HFF-Myc (cell line): ENCODE data around the gene PRDM8.

Experiments
- DNase-seq: peaks from one replicate; pipeline ENCODE4 v3.0.0-alpha.2; 2011; ENCODE audit warnings: low read depth; ENCODE audit errors: extremely low read depth
- H3K4me3 ChIP-seq: replicated peaks from 2 replicates; pipeline ENCODE4 v1.5.1; 2011; ENCODE audit warnings: low read depth, mild to moderate bottlenecking, control low read depth, low read length
- CTCF ChIP-seq: IDR thresholded peaks from 2 replicates; pipeline ENCODE4 v1.5.1; 2012; ENCODE audit warnings: mild to moderate bottlenecking, low read depth, low read length, control low read depth; ENCODE audit errors: missing control alignments

The PRDM8 gene

DNA sequence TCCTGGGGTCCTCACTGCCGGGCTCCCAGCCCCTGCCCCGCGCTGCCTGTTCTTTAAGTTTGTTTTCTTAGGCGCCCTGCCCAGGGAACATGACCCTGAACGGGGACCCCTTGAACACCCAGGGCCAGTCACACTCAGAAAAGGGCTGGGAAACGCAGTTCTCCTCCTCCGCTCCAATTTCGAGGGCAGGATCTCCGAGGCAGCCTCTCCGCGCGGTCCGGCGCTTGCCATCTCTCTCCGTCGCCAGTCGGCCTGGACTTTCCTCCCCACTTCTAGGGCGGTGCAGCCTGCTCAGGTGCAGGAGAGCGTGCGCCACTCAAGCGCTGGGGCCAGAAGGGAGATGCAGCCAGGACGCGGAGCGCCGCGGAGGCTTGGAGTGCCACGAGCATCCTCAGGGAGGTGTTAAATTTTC is 9.9 kb downstream of the PRDM8 start:
- TF ChIP-seq CTCF = no peak
- no peak overlapping the region for H3K4me3 ChIP-seq
- DNase-seq = no peak

DNA sequence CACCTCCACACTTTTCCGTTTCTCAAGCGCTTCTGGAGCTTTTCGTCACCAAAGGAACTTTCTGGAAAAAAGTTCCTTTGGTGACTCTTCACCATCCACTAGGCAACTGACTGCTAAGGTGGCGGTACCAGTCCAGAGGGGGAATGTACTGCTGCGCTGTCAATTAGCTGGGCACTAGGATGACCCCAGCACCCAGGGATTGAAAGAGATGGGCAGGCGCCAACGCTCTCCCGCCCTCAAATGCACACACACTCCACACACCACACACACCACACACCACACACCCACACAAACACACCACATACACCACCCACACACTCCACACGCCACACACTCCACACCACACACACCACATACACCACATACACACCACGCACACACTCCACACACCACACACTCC is 10.4 kb downstream of the PRDM8 start:
- no peak for TF ChIP-seq CTCF
- DNase-seq = no peak
- H3K4me3 ChIP-seq = no peak overlapping the region

GRCh38 chr4:80208610-80209339 is 11.5 kb downstream of the PRDM8 start:
- TF ChIP-seq CTCF = no peak
- no peak overlapping the region for H3K4me3 ChIP-seq
- DNase-seq = no peak

GRCh38 chr4:80209340-80209701 is 12.0 kb downstream of the PRDM8 start:
- no peak overlapping the region for H3K4me3 ChIP-seq
- TF ChIP-seq CTCF = no peak
- DNase-seq = no peak

DNA sequence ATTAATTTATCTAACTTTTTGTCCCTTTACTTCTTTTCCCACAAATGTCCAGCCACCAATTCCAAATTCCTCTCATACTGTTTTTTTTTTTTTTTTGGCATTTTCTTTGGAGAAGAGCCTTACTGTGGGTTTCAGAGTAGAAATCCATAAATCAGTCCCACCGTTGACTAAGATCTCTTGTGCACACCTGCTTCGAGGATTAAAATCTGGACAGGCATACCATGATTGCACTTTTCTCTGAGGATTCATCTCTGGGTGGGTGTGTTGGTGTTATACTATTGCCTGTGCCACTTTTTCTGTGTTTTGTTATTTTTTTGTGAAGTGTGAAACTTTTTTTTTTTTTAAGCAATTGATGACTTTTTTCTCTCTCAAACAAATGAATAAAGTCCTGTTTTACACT is 13.2 kb downstream of the PRDM8 start:
- H3K4me3 ChIP-seq = no peak overlapping the region
- TF ChIP-seq CTCF = no peak
- DNase-seq = no peak

DNA sequence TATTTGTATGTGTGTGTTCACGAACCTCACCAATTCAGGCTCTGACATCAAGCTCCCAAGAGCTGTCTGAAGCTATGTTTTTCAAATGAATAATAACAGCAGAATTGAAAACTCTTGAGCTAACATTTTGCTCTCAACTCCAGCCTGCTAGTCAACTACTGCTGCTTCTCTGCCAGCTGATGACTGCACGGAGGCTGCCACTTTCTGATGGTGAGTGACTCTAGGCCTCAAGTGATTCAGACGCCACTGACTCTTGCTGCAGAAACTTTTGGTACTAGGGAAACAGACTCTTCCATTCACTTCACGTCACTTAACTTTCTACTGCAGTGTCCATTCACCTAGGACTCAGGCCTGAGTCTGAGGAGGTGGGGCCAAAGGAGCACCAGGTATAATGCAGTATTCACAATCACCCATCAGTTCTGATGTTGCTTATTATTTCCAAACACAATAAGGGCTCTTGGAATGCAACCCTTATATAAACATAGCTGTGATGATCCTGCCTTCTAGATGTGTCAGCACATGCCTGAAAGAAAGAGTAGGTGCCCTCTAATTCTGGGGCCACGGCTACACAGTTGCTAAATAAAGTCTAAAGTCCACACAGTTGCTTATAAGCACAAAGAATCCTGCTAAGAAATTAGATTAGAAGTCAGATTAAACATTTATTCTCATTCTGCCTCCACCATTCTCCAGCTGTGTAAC is 16.0 kb downstream of the PRDM8 start:
- TF ChIP-seq CTCF = no peak
- DNase-seq = no peak
- H3K4me3 ChIP-seq = no peak overlapping the region
